ENCODE data around the gene SIRT2. TPM values are rescaled to one million over a fixed set of nuclear protein-coding genes. Genes with fewer than 3 reads are reported as not detected.
"Not testable (repeated sequence)": the region's sequence is repeated elsewhere in the genome, so short reads cannot be mapped to it uniquely, and the experiment has no call there.

Gene SIRT2
- total RNA-seq, 4 donors from 2014 or later = 90.4 to 100 (median 96.2) TPM

- H3K36me3 ChIP-seq = peaks cover 16% of the 10 kb centered on the region
- H3K9me3 ChIP-seq = no peaks in the 10 kb centered on the region
- H3K4me1 ChIP-seq = peaks cover 4% of the 10 kb centered on the region
- no peak overlapping the region for H3K27ac ChIP-seq
- TF ChIP-seq POLR2AphosphoS5 (IDR thresholded peaks at IDR 0.05) (no peak), EP300 (IDR thresholded peaks at IDR 0.05) (no peak), CTCF (IDR thresholded peaks at IDR 0.05) (no peak), POLR2A (IDR thresholded peaks at IDR 0.05) (no peak)
- H3K27me3 ChIP-seq = no peaks in the 10 kb centered on the region
- no peak overlapping the region for H3K4me3 ChIP-seq
- 86% methylated on average over 2 of the region's 2 CpGs for WGBS
- DNase-seq (ENCODE audit: low spot score in 2 of 2) = no peak
These were observed 42.6 kb upstream of the SIRT2 start for GRCh38 chr19:38941979-38942378.

GRCh38 chr19:38941466-38941865 lies 42.0 kb upstream of the SIRT2 start:
- not testable (repeated sequence) for H3K27me3 ChIP-seq; H3K27ac ChIP-seq; H3K4me1 ChIP-seq; DNase-seq (ENCODE audit: low spot score in 2 of 2); H3K9me3 ChIP-seq; H3K4me3 ChIP-seq
- 79% methylated on average over 5 of the region's 5 CpGs for WGBS
- peaks cover 12% of the 10 kb centered on the region for H3K36me3 ChIP-seq

GRCh38 chr19:38939957-38940356 lies 40.5 kb upstream of the SIRT2 start:
- Histone ChIP-seq H3K4me1 (peaks cover 4% of the 10 kb centered on the region), H3K4me3 (no peak overlapping the region), H3K27me3 (no peaks in the 10 kb centered on the region), H3K9me3 (no peaks in the 10 kb centered on the region), H3K36me3 (peaks cover 7% of the 10 kb centered on the region), H3K27ac (no peak overlapping the region)
- WGBS = 61% methylated on average over 5 of the region's 5 CpGs
- DNase-seq (ENCODE audit: low spot score in 2 of 2) = no peak
- TF ChIP-seq POLR2A (IDR thresholded peaks at IDR 0.05) (no peak), POLR2AphosphoS5 (IDR thresholded peaks at IDR 0.05) (no peak), CTCF (IDR thresholded peaks at IDR 0.05) (no peak), EP300 (IDR thresholded peaks at IDR 0.05) (no peak)

- H3K27me3 ChIP-seq = no peaks in the 10 kb centered on the region
- H3K4me3 ChIP-seq = no peak overlapping the region
- H3K4me1 ChIP-seq = peaks cover 15% of the 10 kb centered on the region
- no peak for DNase-seq (ENCODE audit: low spot score in 2 of 2)
- H3K36me3 ChIP-seq = peaks cover 18% of the 10 kb centered on the region
- TF ChIP-seq CTCF (IDR thresholded peaks at IDR 0.05) = no peak
- no peak overlapping the region for H3K27ac ChIP-seq
- H3K9me3 ChIP-seq = no peaks in the 10 kb centered on the region
- WGBS = 64% methylated on average over 4 of the region's 4 CpGs
These were observed 34.1 kb upstream of the SIRT2 start for GRCh38 chr19:38933544-38933943.

GRCh38 chr19:38932425-38933179 lies 33.2 kb upstream of the SIRT2 start:
- 88% methylated on average over 11 of the region's 29 CpGs for WGBS
- TF ChIP-seq CTCF (IDR thresholded peaks at IDR 0.05) (no peak), POLR2A (IDR thresholded peaks at IDR 0.05) (no peak), POLR2AphosphoS5 (IDR thresholded peaks at IDR 0.05) (no peak), EP300 (IDR thresholded peaks at IDR 0.05) (no peak)
- no peak for DNase-seq (ENCODE audit: low spot score in 2 of 2)

GRCh38 chr19:38931521-38931793 lies 32.0 kb upstream of the SIRT2 start:
- peak overlapping the region; percentile 72 for H3K4me3 ChIP-seq
- 48% methylated on average over 7 of the region's 8 CpGs for WGBS
- H3K9me3 ChIP-seq = no peaks in the 10 kb centered on the region
- H3K36me3 ChIP-seq = peaks cover 18% of the 10 kb centered on the region
- H3K27me3 ChIP-seq = no peaks in the 10 kb centered on the region
- TF ChIP-seq EP300 (IDR thresholded peaks at IDR 0.05) (no peak), POLR2AphosphoS5 (IDR thresholded peaks at IDR 0.05) (no peak), CTCF (IDR thresholded peaks at IDR 0.05) (no peak), POLR2A (IDR thresholded peaks at IDR 0.05) (no peak)
- DNase-seq (ENCODE audit: low spot score in 2 of 2) = no peak
- H3K27ac ChIP-seq = peak overlapping the region; percentile 86
- peaks cover 15% of the 10 kb centered on the region for H3K4me1 ChIP-seq

More at GRCh38 chr19:38932425-38933179, 33.2 kb upstream of the SIRT2 start:
- Histone ChIP-seq H3K4me3 (no peak overlapping the region), H3K9me3 (no peaks in the 10 kb centered on the region), H3K4me1 (peaks cover 15% of the 10 kb centered on the region), H3K36me3 (peaks cover 18% of the 10 kb centered on the region), H3K27ac (no peak overlapping the region), H3K27me3 (no peaks in the 10 kb centered on the region)
